ENCODE measurements around the gene DOCK4.

DNA sequence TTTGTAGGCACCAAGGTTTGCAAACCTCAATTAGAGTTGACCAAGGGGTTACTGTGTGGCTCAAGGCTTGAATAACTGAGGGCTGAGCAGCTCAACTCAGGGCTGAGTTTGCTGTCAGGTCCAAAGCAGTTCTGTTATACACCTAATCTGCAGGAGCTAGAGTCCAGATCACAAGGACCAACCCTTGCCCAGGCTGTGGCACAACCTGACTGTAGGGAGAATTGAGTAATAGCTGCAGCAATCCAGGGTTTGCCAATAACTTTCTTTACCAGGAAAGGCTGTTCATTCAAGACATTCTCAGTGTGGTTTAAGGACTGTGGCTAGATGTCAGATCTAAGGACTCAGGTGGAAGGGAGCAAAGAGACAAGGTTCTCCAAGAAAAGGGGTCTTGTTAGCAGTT lies 528.4 kb downstream of the DOCK4 start:
- TF ChIP-seq, protein P1, sequence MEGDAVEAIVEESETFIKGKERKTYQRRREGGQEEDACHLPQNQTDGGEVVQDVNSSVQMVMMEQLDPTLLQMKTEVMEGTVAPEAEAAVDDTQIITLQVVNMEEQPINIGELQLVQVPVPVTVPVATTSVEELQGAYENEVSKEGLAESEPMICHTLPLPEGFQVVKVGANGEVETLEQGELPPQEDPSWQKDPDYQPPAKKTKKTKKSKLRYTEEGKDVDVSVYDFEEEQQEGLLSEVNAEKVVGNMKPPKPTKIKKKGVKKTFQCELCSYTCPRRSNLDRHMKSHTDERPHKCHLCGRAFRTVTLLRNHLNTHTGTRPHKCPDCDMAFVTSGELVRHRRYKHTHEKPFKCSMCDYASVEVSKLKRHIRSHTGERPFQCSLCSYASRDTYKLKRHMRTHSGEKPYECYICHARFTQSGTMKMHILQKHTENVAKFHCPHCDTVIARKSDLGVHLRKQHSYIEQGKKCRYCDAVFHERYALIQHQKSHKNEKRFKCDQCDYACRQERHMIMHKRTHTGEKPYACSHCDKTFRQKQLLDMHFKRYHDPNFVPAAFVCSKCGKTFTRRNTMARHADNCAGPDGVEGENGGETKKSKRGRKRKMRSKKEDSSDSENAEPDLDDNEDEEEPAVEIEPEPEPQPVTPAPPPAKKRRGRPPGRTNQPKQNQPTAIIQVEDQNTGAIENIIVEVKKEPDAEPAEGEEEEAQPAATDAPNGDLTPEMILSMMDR (IDR thresholded peaks at IDR 0.05) = no peak
- TF ChIP-seq ZFX (IDR thresholded peaks at IDR 0.05; ENCODE audit: borderline replicate concordance) = no peak

All from 22Rv1 (cell line).